Measurements from ENCODE around the gene AKNAD1.

- TF ChIP-seq CTCF (IDR thresholded peaks at IDR 0.05), result no peak
- no peak for TF ChIP-seq POLR2AphosphoS5 (IDR thresholded peaks at IDR 0.05; ENCODE audit: low read depth, low read length)
- no peak for TF ChIP-seq SIN3A (IDR thresholded peaks at IDR 0.05; ENCODE audit: borderline replicate concordance, insufficient read depth, low read depth, low read length)
- TF ChIP-seq REST (IDR thresholded peaks at IDR 0.05; ENCODE audit: insufficient read depth in 1 of 2, low read depth in 2 of 2, low read length in 1 of 2), result no peak
- TF ChIP-seq TCF7L2 (IDR thresholded peaks at IDR 0.05; ENCODE audit: low read depth, low read length), result no peak
Measured at GRCh38 chr1:108901106-108901505, 44.2 kb upstream of the AKNAD1 start.

All from Panc1 (cell line).